GM12874 (cell line): ENCODE measurements around the gene MAGI2.

Experiments
- CTCF ChIP-seq: IDR thresholded peaks from 2 replicates; pipeline ENCODE4 v1.5.1; 2011; ENCODE audit warnings: low read depth, mild to moderate bottlenecking, control low read depth, low read length, moderate library complexity; ENCODE audit not compliant: insufficient read depth

MAGI2 gene

GRCh38 chr7:78111386-78111785 is 1342.1 kb downstream of the MAGI2 start:
- no peak for TF ChIP-seq CTCF

- no peak for TF ChIP-seq CTCF
Observed at GRCh38 chr7:78103475-78103874, 1350.0 kb downstream of the MAGI2 start.

GRCh38 chr7:78101076-78101475 is 1352.4 kb downstream of the MAGI2 start:
- TF ChIP-seq CTCF: no peak

GRCh38 chr7:78099715-78100394 is 1353.6 kb downstream of the MAGI2 start:
- no peak for TF ChIP-seq CTCF

GRCh38 chr7:78095549-78095948 is 1357.9 kb downstream of the MAGI2 start:
- no peak for TF ChIP-seq CTCF

- no peak for TF ChIP-seq CTCF
Observed at GRCh38 chr7:78092331-78092730, 1361.1 kb downstream of the MAGI2 start.

GRCh38 chr7:78090616-78091015 is 1362.9 kb downstream of the MAGI2 start:
- no peak for TF ChIP-seq CTCF
